ENCODE measurements around the gene CAMK2N2. TPM values are rescaled to one million over a fixed set of nuclear protein-coding genes. Genes with fewer than 3 reads are reported as not detected.

CAMK2N2 gene
- total and polyA plus RNA-seq, 2 experiments from 2014 or later: 0.11 TPM; not detected in 1

- no peaks in the 10 kb centered on the region for H3K9me2 ChIP-seq (ENCODE audit: insufficient read depth)
- peaks cover 24% of the 10 kb centered on the region for H3K27me3 ChIP-seq (replicated peaks; ENCODE audit: insufficient read depth)
- no peak for TF ChIP-seq EZH2 (IDR thresholded peaks at IDR 0.05; ENCODE audit: insufficient read depth, poor library complexity, severe bottlenecking)
- TF ChIP-seq EZH2phosphoT487 (IDR thresholded peaks at IDR 0.05; ENCODE audit: insufficient read depth, low read depth): no peak
- no peak overlapping the region for H3K4me2 ChIP-seq (ENCODE audit: unreplicated experiment)
- in situ Hi-C loops (cut with MboI): no loop called here
- no peaks in the 10 kb centered on the region for H3K79me2 ChIP-seq (ENCODE audit: insufficient read depth)
- H4K20me1 ChIP-seq (ENCODE audit: insufficient read depth): no peaks in the 10 kb centered on the region
- no peaks in the 10 kb centered on the region for H3F3A ChIP-seq (ENCODE audit: insufficient read depth)
- H3K4me3 ChIP-seq: no peak overlapping the region
- no peak overlapping the region for H3K9ac ChIP-seq
- H3K4me1 ChIP-seq (ENCODE audit: insufficient read depth): no peaks in the 10 kb centered on the region
- DNase-seq: peak; percentile 88
- H3K36me3 ChIP-seq (ENCODE audit: low read depth): no peaks in the 10 kb centered on the region
- H3K27ac ChIP-seq: no peak overlapping the region
- H3K9me3 ChIP-seq (ENCODE audit: low read depth): no peaks in the 10 kb centered on the region
- 6 to 11% methylated on average over 4 of the region's 4 CpGs for WGBS, 2 experiments (ENCODE audit: low coverage in 1 of 2, low lambda C conversion rate in 2 of 2, missing lambda C conversion rate in 2 of 2)
- no peak overlapping the region for H2AFZ ChIP-seq
Observed at GRCh38 chr3:184234224-184234623, 27.1 kb downstream of the CAMK2N2 start.

- DNase-seq: no peak
- Histone ChIP-seq H3K4me3 (no peak overlapping the region), H3K4me1 (ENCODE audit: insufficient read depth) (no peaks in the 10 kb centered on the region), H3K9me3 (ENCODE audit: low read depth) (no peaks in the 10 kb centered on the region), H2AFZ (no peak overlapping the region), H4K20me1 (ENCODE audit: insufficient read depth) (no peaks in the 10 kb centered on the region), H3K79me2 (ENCODE audit: insufficient read depth) (no peaks in the 10 kb centered on the region), H3K4me2 (ENCODE audit: unreplicated experiment) (no peak overlapping the region), H3K36me3 (ENCODE audit: low read depth) (no peaks in the 10 kb centered on the region), H3K9ac (no peak overlapping the region), H3K27me3 (replicated peaks; ENCODE audit: insufficient read depth) (peaks cover 33% of the 10 kb centered on the region), H3F3A (ENCODE audit: insufficient read depth) (no peaks in the 10 kb centered on the region), H3K9me2 (ENCODE audit: insufficient read depth) (no peaks in the 10 kb centered on the region), H3K27ac (no peak overlapping the region)
- in situ Hi-C loops (cut with MboI): no loop called here
- 82 to 83% methylated on average over 22 of the region's 23 CpGs for WGBS, 2 experiments (ENCODE audit: low coverage in 1 of 2, low lambda C conversion rate in 2 of 2, missing lambda C conversion rate in 2 of 2)
- TF ChIP-seq EZH2phosphoT487 (IDR thresholded peaks at IDR 0.05; ENCODE audit: insufficient read depth, low read depth) (no peak), EZH2 (IDR thresholded peaks at IDR 0.05; ENCODE audit: insufficient read depth, poor library complexity, severe bottlenecking) (no peak)
Observed at GRCh38 chr3:184233127-184233843, 28.1 kb downstream of the CAMK2N2 start.

- Histone ChIP-seq H3K4me2 (ENCODE audit: unreplicated experiment) (no peak overlapping the region), H3K9me3 (ENCODE audit: low read depth) (no peaks in the 10 kb centered on the region), H3K27me3 (replicated peaks; ENCODE audit: insufficient read depth) (peaks cover 39% of the 10 kb centered on the region), H3K27ac (no peak overlapping the region), H3K9me2 (ENCODE audit: insufficient read depth) (no peaks in the 10 kb centered on the region), H3F3A (ENCODE audit: insufficient read depth) (no peaks in the 10 kb centered on the region), H3K9ac (no peak overlapping the region), H3K79me2 (ENCODE audit: insufficient read depth) (no peaks in the 10 kb centered on the region), H3K36me3 (ENCODE audit: low read depth) (no peaks in the 10 kb centered on the region), H4K20me1 (ENCODE audit: insufficient read depth) (no peaks in the 10 kb centered on the region), H3K4me1 (ENCODE audit: insufficient read depth) (no peaks in the 10 kb centered on the region), H3K4me3 (no peak overlapping the region), H2AFZ (no peak overlapping the region)
- WGBS, 2 experiments (ENCODE audit: low coverage in 1 of 2, low lambda C conversion rate in 2 of 2, missing lambda C conversion rate in 2 of 2): 0 to 49% methylated on average over 1 to 3 of the region's 3 CpGs
- no peak for DNase-seq
- in situ Hi-C loops (cut with MboI): no loop called here
- TF ChIP-seq EZH2 (IDR thresholded peaks at IDR 0.05; ENCODE audit: insufficient read depth, poor library complexity, severe bottlenecking): no peak
- TF ChIP-seq EZH2phosphoT487 (IDR thresholded peaks at IDR 0.05; ENCODE audit: insufficient read depth, low read depth): no peak
Observed at GRCh38 chr3:184231671-184232070, 29.7 kb downstream of the CAMK2N2 start.

GRCh38 chr3:184230603-184231528, 30.5 kb downstream of the CAMK2N2 start:
- H3K4me2 ChIP-seq (ENCODE audit: unreplicated experiment): peak overlapping the region; percentile 61
- no peak overlapping the region for H2AFZ ChIP-seq
- in situ Hi-C loops (cut with MboI): no loop called here
- H3F3A ChIP-seq (ENCODE audit: insufficient read depth): no peaks in the 10 kb centered on the region
- peak overlapping the region; percentile 64 for H3K4me3 ChIP-seq
- peaks cover 43% of the 10 kb centered on the region for H3K27me3 ChIP-seq (replicated peaks; ENCODE audit: insufficient read depth)
- peak; percentile 23 for DNase-seq
- H3K9ac ChIP-seq: no peak overlapping the region
- no peaks in the 10 kb centered on the region for H3K79me2 ChIP-seq (ENCODE audit: insufficient read depth)
- H4K20me1 ChIP-seq (ENCODE audit: insufficient read depth): no peaks in the 10 kb centered on the region
- H3K9me2 ChIP-seq (ENCODE audit: insufficient read depth): no peaks in the 10 kb centered on the region
- 8% methylated on average over 59 to 70 of the region's 79 CpGs for WGBS, 2 experiments (ENCODE audit: low coverage in 1 of 2, low lambda C conversion rate in 2 of 2, missing lambda C conversion rate in 2 of 2)
- H3K9me3 ChIP-seq (ENCODE audit: low read depth): no peaks in the 10 kb centered on the region
- no peak overlapping the region for H3K27ac ChIP-seq
- peak; percentile 67 for TF ChIP-seq EZH2 (IDR thresholded peaks at IDR 0.05; ENCODE audit: insufficient read depth, poor library complexity, severe bottlenecking)
- 0 out of 2 replicates have a peak, but pooled peaks have one; percentile 1 for TF ChIP-seq EZH2phosphoT487 (IDR thresholded peaks at IDR 0.05; ENCODE audit: insufficient read depth, low read depth)
- no peaks in the 10 kb centered on the region for H3K4me1 ChIP-seq (ENCODE audit: insufficient read depth)
- H3K36me3 ChIP-seq (ENCODE audit: low read depth): no peaks in the 10 kb centered on the region
